CD4-positive, alpha-beta T cell treated with Interleukin-15 for 4 hours (primary cell): ENCODE results near the gene RAB34.
"Not testable (repeated sequence)": the region's sequence is repeated elsewhere in the genome, so short reads cannot be mapped to it uniquely, and the experiment has no call there.

ENCODE experiments used
- DNase-seq: peaks from one replicate; pipeline ENCODE4 v3.0.0-alpha.2; 2020; ENCODE audit warnings: low spot score

RAB34 gene

DNA sequence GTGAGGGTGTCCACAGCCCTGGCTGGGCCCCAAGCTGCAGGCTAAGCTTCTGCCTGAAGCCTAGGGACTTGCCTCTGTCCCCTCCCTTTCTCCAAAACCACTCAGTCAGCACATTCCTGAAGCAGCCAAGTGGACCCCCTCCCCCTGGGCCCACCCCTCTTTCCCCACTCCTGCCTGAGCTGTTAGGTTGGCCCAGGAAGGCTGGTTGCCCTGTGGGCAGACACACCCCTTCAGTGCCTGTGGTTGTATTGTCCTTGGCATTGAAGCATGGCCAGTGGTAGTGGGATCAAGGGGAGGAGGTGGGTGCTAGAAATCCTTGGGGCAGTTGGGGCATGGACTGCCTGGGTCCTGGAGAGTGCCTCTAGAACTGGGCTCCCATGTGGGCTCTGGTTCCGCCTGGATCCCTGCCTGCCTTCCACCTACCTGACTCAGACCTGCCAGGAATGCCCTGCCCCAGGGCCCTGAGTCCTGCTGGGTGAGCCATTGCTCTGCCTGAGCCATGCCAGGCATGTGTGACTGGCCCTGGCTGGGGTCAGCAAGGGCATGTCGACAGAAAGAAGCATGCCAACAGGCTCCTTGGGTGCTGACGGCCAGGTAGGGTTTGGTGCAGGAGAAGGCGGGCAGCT, 28.2 kb upstream of the RAB34 start:
- no peak for DNase-seq

DNA sequence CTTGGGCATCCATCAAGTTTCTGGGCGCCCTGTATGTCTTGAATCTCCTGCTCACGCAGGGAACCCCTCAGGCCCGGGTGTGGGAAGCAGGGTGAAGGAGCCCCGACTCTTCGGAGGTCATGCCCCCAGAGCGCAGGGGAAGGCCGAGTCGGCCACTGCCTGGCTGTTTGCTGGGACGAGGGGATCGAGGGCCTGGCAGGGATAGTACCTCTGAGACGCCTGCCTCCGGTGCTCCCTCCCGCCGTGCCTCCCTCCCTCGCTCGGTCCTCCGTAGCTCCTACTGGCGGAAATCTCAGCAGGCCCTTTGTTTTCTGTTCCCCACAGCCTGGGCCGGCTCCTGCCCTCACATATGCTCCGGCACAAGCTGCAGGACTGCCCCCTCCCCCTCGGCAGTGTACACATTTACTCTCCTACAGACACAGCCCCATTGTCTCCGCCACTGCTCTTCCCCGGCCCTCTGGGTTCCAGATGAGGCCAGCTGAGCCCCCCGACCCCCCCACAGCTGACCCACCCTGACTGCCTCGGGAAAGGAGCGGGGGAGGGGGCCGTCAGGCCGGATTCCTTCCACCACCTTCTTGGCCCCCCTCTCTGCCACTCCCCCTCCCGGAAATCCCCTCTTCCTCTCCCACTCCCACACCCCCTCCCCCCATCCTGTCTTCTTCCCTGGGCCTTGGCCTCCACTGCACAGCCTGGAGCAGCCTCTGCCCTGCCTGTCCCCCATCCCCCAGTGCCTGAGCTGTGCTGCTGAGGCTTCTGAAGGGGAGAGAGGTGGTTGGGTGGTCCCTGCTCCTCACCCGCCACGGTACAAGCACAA, 27.5 kb upstream of the RAB34 start:
- no peak for DNase-seq

DNA sequence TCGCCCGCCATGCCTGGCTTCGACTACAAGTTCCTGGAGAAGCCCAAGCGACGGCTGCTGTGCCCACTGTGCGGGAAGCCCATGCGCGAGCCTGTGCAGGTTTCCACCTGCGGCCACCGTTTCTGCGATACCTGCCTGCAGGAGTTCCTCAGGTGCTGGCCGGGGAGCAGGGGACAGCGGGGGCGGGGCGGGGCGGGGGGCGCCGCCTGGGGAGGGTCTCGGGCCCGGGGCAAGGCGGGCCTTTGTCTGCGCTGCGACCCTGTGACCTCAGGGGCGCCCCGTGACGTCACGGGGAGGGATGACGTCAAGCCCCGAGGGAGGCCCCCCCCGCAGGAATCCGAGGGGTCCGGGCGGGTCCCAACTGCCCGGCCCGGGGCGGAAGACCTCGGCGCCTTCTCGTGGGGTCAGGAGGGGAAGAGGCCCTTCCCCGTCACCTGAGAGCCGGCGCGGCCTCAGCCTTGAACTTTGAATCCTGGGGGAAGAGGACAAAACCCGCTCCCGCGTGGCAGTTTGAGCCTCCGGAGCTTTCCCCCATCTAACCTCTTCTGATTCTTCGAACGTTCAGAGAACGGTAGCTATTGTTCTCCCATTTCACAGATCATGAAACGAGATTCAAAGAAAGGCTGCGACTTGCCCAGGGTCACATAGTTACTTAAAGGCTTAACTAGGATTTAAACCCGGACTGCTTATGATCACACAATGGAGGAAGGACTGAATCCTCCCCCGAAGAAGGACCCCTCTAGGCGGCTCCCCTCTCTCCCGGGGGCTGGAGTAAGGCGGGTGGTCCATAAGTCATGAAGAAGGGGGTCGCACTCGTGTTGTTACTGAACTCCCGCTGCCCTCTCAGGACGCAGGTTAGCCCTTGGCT, 26.7 kb upstream of the RAB34 start:
- peak; percentile 53 for DNase-seq

DNA sequence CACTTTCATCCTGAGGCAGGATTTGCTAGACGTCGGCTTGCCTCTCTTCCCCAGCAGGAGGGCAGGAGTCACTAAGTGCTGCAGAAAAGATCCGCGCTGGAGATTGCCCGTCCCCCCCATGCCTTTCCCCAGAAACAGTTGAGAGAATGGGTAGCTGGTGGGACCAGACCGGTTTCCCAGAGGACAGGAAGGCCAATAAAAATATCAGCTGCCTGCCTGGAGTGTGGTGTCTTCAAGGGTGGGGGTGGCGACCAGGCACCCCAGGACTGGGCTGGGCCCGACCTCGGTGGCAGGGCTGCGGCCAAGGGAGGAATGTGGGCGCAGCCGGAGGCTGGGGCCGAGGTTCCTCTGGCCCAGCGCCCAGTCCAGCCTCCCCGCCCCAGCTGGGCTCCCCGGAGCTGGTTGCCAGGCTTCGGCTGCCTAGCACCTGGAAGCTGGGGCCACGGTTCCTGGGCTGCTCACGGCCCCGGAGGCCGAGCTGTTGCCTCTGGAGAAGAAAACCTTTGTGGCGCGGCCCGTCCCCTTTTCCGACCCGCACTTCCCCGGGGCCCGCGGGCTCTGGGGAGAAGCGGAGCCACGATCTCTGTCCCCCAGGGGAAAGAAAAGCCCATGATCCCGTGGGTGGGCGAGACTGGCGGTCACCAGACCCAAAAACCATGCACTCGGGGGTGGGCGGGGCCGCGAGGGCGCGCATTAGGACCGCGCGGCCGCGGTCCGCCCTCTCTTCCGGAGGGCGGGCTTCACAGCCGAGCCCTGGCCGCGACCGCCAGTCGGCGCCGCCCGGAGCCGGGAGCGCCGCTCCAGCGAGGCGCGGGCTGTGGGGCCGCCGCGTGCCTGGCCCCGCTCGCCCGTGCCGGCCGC, 25.8 kb upstream of the RAB34 start, which contains the start of gene TRAF4:
Gene TRAF4 (plus strand): TSS at position 769 of the 861 bp plus-strand sequence. CDS start 102 bp downstream, outside the sequence.
- peak; percentile 62 for DNase-seq

DNA sequence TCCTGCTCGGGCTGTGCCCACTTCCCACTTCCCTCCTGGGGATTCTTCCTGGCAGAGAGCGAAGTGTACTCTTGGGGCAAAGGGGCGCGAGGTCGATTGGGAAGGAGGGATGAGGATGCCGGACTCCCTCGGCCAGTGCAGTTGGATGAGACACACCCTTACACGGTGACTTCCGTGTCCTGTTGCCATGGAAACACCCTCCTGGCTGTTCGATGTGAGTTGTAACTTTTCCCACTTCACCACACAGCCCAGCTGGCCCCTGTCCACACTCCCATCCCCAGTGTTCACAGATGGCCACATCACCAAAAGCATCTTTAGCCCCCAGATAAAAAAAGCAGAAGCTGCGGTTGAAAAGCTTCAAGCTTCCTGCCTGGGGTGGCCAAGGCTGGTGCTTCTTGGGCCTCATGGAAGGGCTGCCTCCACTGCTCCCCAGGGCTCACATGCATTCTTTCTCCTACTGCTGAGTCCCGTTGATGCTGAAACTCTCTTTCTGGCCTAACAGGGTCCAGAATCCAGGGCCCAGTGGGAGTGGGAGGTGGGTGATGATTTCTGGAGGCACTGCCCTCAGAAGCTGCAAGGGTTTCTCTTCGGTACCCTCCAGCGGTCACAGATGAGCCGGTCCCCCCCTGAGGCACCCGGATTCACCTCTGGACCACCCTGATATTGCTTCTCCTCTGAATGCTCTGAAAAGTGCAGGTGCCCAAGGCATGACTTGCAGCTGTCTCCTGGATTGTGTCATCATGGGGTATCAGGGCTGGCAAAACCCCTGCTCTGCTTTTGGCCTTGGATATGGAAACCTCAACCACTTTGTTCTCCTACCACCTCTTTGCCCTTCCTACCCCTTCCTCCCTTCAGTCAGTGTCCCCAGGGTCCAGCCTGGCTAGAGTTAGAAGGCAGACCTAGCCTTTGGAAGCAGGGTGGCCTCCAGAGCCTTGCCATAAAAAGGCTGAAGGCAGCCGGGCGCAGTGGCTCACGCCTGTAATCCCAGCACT, 24.0 kb upstream of the RAB34 start:
- DNase-seq = no peak

DNA sequence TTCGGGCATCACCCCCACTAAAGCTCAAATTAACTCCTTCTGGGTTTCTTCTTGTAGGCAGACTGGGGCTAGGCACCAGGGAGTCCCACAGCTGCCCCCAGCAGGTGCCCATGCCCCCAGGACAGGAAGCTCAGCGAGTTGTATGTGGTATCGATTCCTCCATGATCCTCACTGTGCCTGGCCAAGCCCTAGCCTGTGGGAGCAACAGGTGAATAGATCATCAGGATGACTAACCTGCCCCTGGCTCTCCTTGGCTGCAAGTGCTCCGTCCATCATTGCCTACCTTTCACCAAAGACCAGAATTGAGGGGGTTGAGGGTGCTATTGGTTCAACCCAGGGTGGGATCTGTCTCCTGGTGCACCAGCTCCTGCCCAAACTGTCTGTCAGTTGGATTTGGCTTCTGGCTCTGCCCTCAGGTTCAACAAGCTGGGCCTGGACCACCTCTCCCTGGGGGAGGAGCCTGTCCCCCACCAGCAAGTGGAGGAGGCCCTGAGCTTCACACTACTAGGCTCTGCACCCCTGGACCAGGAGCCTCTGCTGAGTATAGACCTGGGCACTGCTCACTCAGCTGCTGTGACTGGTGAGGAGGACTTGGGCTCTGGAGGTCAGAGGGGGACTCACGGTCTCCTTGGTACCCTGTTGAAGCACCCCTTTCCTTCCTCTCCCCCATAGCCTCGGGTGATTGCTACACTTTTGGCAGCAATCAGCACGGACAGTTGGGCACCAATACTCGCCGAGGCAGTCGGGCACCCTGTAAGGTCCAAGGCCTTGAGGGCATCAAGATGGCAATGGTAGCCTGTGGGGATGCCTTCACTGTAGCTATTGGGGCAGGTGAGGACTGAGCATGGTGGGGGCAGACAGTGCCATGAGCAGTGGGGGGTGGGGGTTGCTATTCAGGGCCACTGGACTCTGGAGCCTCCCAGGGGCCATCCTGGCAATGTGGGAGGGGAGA, 23.0 kb upstream of the RAB34 start:
- no peak for DNase-seq

DNA sequence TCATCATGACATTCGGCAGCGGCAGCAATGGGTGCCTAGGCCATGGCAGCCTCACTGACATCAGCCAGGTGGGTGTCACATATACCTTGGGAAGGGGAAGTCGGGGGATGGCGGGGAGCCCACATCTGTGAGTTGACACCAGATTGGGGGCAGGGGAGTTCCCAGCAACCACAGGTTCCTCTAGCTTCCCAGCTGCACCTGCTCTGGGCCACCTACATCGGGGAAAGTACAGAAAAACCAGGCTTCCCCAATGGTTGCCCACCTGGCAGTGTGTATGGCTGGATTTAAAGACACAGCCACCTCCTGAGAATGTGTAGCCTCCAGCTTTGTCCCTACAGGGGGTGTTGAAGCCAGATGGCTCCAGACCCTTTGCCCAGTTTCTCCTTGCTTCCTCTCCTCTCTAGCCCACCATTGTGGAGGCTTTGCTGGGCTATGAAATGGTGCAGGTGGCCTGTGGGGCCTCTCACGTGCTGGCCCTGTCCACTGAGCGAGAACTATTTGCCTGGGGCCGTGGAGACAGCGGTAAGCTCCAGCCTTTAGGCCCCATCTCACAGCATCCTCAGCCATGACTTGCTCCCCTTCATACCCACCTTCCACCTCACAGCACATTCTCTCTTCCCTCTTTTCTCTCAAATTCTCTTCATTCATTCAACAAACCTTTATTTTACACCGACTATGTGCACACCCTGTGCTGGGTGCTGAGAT, 21.2 kb upstream of the RAB34 start:
- peak; percentile 45 for DNase-seq

DNA sequence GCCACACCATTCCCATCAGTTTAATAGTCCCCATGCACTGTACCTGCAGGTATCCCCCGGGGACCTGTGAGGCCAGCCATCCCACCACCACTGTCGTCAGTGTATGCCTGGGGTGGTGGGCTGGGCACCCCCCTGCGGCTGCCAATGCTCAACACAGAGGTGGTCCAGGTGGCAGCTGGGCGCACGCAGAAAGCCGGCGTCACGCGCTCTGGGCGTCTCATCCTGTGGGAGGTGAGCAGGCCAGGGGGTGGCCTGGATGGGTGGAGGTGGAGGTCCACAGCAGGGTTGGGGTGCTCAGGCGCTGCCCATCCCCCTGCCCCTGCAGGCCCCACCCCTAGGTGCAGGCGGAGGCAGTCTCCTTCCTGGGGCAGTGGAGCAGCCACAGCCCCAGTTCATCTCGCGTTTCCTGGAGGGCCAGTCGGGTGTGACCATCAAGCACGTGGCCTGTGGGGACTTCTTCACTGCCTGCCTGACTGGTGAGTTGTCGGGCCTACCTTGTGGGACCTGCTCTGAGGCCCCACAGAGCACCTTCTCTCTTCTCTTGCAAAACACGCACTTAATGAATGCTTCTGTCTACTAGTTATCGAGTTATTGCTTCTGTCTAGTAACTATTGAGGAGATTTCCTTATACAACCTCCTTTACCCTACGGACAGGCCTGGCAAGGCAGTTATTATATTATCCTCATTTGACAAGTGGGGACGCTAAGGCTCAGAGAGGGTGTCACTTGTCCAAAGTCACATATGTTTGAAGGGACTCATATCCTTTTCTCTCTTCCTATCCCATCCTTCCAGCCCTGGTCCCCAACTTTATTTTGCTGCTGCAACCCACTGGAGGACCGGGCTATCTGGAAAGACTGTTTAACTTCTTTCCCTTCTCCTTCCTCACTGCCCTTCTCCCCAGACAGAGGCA, 20.4 kb upstream of the RAB34 start:
- DNase-seq = no peak

DNA sequence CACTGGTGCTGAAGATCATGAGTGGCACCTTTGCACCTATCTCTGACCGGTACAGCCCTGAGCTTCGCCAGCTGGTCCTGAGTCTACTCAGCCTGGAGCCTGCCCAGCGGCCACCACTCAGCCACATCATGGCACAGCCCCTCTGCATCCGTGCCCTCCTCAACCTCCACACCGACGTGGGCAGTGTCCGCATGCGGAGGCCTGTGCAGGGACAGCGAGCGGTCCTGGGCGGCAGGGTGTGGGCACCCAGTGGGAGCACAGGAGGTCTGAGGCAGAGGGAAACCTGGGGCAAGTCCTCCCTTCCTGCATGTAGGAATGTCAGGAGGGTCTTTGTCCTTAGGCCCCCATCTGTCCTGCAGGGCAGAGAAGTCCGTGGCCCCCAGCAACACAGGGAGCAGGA, 19.6 kb upstream of the RAB34 start:
- no peak for DNase-seq

DNA sequence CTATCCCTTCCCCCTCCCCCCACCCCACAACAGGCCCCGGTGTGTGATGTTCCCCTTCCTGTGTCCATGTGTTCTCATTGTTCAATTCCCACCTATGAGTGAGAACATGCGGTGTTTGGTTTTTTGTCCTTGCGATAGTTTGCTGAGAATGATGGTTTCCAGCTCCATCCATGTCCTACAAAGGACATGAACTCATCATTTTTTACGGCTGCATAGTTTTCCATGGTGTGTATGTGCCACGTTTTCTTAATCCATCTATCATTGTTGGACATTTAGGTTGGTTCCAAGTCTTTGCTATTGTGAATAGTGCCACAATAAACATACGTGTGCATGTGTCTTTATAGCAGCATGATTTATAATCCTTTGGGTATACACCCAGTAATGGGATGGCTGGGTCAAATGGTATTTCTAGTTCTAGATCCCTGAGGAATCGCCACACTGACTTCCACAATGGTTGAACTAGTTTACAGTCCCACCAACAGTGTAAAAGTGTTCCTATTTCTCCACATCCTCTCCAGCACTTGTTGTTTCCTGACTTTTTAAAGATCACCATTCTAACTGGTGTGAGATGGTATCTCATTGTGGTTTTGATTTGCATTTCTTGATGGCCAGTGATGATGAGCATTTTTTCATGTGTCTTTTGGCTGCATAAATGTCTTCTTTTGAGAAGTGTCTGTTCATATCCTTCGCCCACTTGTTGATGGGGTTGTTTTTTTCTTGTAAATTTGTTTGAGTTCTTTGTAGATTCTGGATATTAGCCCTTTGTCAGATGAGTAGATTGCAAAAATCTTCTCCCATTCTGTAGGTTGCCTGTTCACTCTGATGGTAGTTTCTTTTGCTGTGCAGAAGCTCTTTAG, 18.5 kb upstream of the RAB34 start:
- not testable (repeated sequence) for DNase-seq

DNA sequence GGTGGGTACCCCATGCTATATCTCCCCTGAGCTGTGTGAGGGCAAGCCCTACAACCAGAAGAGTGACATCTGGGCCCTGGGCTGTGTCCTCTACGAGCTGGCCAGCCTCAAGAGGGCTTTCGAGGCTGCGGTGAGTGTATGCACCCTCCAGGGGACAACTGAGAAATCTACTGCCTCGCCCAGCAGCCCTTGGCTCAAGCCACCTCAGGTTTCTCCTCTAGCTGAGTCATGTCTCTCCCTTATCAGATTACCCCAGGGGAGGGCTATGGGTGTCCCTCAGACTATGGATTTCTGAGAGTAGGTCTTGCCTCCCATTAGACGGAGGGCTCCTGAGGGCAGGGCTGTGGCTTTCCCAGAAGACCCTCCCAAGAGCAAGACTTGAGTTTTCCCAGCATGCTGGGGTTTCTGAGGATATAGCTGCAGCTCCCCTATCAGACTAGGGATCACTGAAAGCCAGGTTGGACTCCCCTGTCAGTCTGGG, 17.6 kb upstream of the RAB34 start:
- no peak for DNase-seq

DNA sequence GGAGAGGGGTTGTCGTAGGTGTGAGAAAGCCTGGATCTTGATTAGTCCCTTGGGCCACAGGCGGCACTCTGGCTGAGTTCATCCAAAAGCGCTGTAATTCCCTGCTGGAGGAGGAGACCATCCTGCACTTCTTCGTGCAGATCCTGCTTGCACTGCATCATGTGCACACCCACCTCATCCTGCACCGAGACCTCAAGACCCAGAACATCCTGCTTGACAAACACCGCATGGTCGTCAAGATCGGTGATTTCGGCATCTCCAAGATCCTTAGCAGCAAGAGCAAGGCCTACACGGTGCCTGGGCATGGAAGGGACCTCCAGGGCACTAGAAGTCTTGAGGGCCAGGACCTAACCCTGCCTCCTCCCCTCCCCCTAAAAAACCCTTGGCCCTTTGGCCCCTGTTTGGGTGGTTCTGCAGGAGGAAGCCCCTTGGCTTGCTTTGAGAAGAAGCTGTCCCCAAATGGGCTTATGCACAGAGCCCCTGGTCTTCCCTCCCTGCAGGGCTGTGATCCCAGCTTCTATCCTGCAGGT, 17.1 kb upstream of the RAB34 start:
- no peak for DNase-seq

DNA sequence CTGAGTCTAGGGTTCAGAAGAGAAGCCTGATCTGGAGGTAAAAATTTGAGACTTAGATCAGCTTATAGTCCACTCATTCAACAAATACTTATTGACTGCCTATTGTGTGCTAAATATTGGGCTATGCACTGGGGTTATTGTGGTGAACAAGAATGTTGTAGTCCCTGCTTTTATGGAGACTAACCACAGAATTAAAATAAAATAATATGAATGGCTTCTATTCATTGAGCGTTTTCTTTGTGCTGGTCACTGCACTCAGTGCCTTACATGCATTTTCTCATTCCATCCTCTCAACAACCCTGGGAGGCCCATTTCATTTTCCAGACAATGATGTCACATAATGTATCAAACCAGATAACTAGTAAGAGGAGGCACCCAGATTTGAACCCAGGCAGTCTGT, 15.7 kb upstream of the RAB34 start:
- no peak for DNase-seq

DNA sequence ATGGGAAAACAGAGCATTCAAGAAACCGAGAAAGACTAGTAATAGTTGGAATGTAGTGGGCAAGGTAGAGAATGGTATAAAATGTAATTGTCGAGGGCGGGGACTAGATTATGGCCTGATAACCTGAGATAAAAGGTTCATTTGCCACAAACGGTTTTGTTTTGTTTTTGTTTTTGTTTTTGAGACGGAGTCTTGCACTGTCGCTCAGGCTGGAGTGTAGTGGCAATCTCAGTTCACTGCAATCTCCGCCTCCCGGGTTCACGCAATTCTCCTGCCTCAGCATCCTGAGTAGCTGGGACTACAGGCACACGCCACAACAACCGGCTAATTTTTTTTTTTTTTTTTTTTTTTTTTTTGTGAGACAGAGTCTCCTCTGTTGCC, 12.3 kb upstream of the RAB34 start:
- no peak for DNase-seq

DNA sequence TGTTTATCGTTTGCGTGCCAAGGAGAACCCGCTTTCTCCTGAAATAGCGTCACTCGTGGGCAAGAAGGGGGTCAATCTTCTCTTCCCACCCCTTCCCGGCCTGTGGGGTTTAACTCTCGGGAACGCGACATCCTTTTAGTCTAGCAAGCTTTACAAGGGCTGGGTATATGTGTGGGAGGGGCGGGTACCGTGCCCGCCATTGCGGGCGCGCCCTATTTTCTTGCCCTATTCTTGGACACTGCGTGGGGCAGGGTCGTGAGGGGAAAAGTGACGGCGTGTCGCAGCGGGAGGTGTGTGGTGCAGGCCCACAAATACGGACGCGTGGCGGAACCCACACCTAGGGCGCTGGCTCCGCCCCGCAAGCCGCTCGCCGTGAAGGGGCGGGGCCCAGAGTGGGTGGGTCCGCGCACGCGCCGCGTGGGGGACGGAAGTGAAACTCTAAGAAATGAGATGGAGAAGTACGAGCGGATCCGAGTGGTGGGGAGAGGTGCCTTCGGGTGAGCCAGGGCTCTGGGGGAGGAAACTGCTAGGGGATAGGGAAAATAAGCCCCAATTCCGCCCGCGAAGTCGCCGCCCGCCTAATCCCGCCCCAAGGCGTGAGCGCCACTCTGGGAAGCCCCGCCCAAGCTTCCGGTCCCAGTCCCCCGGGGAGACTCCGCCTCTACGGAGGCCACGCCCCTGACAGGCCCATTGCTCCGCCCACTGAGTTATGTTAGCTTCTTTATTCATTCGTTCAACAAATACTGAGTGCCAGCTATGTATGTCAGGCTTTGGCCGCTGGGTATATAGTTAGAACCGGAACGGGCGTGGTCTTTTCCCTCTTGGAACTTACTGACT, 10.9 kb upstream of the RAB34 start, which contains the start of gene NEK8:
Gene NEK8 (plus strand): TSS at position 425 of the 837 bp plus-strand sequence. CDS start 26 bp downstream, at position 451.
- peak; percentile 97 for DNase-seq
